Sciatic nerve (tissue), 2 donors: ENCODE data around the gene XRCC4. TPM values are rescaled to one million over a fixed set of nuclear protein-coding genes. Genes with fewer than 3 reads are reported as not detected.

ENCODE experiments used
- ATAC-seq: fragments of 200-7000 bp; cut with Tn5 transposase; one replicate; pipeline ENCODE4 v1.9.1; 2020; ENCODE audit warnings: mild to moderate bottlenecking, moderate library complexity
- DNase-seq: peaks from one replicate; pipeline ENCODE4 v3.0.0-alpha.2; 2020; ENCODE audit warnings: low spot score
- intact Hi-C: fragments of 100-400 bp; cut with DNase I; formaldehyde crosslinking; loops from one replicate; pipeline ENCODE4 v1.14.2; 2022
- total RNA-seq: library from RNA; stranded (reverse); fragmentation: NEBNext Ultra II Directional; extraction: Animal tissue kit (Norgen Biotek cat#: 25700); gene quantifications from one replicate; pipeline ENCODE4 v1.2.1, GENCODE V29; 2021
- donor health status: DM: no; HTN: no; CAD: no.
- donor health status: DM: no; HTN: no; CAD: no.

Gene XRCC4
- total RNA-seq, 1 donor from 2014 or later = 6.7 TPM

DNA sequence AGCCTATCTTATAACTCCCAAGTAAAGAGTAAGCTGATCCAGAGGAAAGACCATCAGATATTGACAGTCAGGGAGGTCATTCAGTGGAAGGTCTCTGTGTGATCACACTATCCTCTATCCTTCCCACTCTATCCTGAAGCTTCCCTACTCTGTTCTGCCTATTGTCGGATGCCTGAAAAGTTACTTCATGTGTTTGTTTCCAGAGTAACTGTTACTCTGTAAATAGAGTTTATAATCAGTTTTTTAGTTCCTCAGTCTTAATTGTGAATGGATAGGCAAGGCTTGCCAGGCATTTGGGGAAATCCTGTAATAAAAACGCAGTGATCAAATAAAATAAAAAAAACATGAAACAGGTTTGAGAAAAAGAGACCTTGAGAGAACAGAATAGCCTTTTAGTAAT is 79.8 kb downstream of the XRCC4 start:
- ATAC-seq (peak; percentile 32), DNase-seq (no peak)
- intact Hi-C loops = loop anchor here (5.0 kb wide), 1 partner anchor 1910 kb away; no protein-coding TSS in a partner anchor

DNA sequence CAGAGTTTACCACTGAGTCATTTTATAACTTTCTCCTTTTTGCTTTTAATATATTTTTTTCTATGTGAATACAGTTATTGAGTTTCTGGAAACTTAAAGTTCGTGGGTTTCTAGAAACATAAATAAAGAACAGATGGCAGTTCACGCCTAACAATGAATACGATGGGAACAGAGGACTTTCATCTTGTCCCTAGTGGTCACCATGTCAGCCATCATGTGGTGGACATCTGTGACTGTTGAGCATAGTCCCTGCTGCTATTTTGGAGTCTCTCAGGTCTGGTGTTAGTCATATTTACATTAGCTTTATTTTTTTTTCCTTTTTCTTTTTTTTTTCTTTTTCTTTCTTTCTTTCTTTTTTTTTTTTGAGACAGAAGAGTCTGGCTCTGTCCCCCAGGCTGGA is 85.3 kb downstream of the XRCC4 start:
- ATAC-seq = peak; percentile 61
- no peak for DNase-seq
- intact Hi-C loops = loop anchor here (2.0 kb wide), 1 partner anchor 14 kb away; no protein-coding TSS in a partner anchor

DNA sequence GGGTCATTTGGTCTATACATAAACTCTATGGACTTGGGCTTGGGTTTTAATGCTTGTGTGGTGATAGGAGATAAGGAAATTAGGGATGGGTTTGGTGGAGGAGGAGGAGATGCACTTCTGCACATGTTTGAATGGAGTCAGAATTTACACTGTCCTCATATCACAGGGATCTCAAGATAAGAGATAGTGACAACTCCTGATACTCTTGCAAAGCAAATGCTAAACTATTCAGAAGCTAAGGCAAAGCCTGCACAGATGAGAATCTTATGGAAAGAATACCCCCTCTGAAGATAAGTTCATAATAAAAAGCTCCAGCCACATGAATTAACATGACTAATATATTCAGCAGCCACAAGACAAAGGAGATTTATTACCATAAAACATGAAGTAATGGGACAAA is 90.2 kb downstream of the XRCC4 start:
- DNase-seq = no peak
- ATAC-seq = no peak
- intact Hi-C loops = no loop called here

DNA sequence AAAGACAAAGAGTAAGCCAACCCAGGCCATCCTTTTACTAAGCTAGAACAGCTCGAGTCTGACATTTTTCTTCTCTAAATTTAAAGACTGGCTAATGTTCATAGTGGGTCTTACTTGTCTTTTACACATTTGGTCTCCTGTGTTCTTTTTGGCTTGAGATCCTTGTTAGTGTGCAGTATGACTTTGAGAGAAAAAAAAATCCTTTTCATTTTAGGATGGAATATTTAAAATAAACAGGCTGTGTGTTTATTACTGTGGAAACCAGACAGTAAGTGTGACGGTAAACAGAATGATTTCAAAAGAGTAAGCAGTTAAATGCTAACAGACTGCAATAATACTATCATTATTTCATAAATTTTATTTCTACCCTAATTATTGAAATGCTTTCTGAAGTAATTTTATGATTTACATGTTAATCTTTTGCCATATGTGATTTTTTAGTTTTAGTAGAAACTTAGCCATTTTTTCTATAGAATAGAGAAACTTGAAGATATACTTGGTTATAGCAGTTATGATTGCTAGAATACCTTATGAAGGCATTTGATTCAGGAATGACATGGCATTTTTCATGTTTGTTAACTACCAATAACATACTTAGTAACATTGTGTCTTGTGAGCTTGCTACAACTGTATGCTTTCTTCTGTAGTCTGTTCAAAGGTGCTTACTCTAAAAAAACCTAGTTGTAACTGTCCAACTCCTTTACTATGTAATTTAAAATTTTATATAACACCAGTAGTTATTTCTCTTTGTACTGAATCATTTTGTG is 92.4 kb downstream of the XRCC4 start:
- DNase-seq (no peak), ATAC-seq (no peak)
- intact Hi-C loops = no loop called here

DNA sequence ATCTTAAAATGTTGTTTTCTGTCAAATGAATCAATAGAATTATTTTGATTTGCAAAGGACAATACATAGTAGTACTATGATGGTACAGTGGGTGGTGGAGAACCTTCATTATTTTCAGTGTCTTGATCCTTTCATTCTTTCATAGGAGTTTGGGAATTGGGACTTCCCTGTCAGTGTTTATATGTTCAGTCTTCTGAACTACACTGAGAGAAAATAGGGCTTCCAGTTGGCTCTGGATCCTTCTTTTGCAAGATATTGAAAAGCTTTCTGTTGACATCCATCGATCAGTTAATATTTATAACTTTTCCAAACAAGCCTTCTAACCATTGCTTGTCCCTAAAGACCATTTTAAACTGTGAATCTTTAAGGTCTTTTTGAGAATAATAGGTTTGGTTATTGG is 94.7 kb downstream of the XRCC4 start:
- DNase-seq = no peak
- ATAC-seq = no peak
- intact Hi-C loops = no loop called here

DNA sequence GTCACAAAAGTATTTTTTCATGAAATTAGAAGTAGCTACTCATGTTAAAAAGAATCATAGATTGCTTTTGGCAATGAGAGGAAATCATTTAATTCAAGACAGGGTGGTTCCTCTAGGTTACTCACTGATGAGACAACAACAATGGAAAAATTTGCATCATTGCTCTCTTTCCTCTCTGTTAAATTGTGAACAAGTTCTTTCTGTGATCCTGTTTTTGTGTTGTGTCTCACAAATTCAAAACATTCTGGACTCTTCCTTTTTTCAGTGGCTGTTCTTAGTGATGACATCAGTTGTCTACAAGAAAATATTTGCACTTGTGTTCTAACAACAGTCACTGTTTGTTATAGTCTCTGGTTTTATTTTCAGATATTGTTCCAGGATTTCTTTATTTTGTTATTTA is 95.3 kb downstream of the XRCC4 start:
- no peak for ATAC-seq
- DNase-seq = no peak
- intact Hi-C loops = no loop called here

DNA sequence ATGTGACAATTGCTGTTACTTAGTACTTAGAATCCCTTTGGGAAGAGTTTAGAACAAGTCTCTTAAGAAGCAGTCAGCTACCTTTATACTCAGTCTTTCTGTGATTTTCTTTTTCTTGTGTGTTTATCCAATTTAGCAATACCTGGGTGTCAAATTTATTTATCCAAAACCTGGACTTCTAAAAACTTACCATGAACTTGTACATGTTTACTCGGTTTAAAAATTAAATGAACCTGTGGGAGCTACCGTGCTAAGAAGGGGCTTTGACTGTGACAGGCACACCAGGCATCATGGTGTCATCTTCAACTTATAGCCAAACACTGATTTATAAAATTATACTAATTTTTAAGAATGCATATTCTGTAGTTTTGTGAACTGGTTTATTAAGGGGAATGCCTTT is 96.5 kb downstream of the XRCC4 start:
- intact Hi-C loops = no loop called here
- DNase-seq (no peak), ATAC-seq (no peak)

DNA sequence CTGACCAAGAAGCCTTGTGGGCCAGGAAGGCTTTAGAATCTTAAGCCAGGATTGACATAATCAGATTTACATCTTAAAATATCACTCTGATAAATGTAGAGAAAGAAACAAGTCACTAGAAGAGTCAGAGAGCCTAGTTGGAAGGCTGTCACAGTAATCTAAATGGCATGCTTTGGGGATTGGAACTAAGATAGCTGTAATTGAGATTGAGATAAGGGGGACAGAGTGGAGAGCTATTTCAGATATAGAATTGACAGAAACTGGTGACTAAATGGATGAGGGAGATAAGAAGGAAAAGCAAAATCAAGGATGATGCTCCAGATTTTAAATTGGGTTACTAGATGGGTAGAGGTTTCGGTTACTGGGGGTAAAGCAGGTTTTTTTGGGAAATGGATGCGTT is 100.5 kb downstream of the XRCC4 start:
- DNase-seq (no peak), ATAC-seq (no peak)
- intact Hi-C loops = no loop called here

DNA sequence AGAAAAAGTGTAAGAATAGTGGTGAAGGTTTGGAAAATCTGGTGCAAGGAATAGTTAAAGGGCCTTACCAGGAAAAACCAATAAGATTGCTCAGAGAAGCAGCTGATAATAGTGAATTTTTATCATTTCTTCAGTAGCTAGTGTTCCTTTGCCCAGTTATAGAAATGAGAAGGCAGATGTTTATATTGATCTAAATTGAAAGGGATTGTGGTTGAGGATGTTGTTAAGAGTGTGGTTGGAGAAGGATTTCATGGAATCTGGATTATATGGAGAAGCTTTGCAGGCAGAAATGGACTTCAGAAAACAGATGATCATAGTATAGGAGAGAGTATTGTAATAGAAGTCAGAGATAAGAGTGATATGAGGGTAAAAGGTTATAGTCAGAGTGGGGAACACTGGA is 102.6 kb downstream of the XRCC4 start:
- ATAC-seq = no peak
- intact Hi-C loops = no loop called here

DNA sequence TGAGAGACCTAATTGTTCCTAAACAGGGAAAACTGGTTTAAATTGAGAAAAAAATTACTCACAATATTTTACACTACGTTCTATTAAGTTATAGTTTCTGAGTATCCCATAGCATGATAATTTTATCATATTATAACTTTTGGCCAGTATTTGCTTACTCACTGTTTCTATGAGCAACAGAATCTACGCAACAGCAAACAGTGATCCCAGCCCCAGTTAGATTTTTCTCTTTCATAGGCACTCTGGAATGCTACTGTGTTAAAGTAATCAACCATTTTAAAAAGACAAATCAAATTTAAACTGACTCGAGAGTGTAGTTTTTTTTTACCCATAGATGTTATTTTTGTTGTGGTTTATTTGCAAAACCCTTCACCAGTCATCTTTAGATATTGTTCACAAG is 107.2 kb downstream of the XRCC4 start:
- ATAC-seq = no peak
- intact Hi-C loops = no loop called here
- DNase-seq = no peak

More for the DNA sequence above, 102.6 kb downstream of the XRCC4 start:
- DNase-seq = no peak

DNA sequence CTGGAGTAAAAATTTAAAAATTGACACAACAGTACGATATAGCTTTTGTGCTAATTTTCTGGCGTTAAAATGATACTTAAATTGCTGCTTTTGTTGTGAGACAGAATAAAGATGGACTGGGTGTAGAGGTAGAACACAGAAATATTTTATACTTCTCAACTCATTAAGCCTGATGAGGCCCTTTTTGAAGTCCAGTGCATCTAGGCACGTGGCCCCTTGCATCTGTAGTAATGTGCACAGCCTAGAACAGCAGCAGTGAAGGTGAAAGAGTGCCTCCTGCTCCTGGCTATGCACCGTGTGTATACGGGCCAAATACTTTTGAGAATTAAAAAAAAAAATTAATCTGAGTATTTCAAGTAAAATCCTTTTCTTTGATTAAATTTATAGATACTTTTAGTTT is 115.6 kb downstream of the XRCC4 start:
- ATAC-seq = no peak
- no peak for DNase-seq
- intact Hi-C loops = no loop called here

DNA sequence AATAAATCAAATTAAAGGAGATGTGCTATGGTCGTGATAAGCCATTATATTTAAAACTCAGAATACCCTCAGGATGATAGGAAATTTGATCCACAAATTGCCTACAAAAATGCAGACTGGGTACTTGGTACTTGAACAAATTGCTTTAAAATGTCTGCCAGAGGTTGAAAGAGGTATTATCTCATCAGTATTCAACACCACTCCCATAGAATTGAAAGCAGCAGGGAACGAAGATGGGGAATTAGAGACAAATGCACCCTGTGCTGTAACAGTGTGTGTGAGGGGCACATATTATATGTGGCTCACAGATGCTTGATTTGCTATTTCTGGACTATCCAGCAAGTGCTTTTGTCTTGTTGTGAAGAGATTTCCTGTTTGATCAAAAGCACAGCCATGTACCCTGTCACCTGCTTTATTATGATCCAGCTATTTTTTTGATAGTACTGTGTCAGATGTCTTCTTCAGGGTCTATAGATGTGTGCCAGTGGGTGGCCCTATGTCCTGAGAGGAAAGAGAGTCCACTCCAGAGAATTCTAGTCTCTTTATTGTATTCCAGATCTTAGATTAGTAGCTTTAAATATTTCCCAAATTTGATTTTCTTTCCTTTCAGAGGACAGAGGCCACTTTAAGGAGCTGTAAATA is 120.1 kb downstream of the XRCC4 start:
- ATAC-seq (no peak), DNase-seq (no peak)
- intact Hi-C loops = no loop called here

DNA sequence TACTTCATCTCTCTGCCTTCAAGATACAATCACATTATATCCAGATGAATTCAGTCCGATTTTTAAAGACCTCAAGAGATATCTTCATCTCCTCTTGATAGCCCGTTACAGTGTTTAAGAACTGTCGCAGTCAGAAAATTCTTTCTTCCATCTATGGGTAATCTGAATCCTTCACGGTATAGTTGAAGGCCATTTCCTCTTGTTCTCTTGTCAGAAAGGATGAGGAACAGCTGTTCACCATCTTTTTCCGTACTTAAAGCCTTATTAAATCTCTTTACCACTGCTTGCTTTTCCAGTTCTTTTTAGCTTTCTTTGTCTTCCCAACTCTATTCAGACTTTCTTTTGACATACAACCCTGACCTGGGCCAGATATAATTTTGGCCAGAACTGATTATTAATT is 121.8 kb downstream of the XRCC4 start:
- ATAC-seq (no peak), DNase-seq (no peak)
- intact Hi-C loops = no loop called here

DNA sequence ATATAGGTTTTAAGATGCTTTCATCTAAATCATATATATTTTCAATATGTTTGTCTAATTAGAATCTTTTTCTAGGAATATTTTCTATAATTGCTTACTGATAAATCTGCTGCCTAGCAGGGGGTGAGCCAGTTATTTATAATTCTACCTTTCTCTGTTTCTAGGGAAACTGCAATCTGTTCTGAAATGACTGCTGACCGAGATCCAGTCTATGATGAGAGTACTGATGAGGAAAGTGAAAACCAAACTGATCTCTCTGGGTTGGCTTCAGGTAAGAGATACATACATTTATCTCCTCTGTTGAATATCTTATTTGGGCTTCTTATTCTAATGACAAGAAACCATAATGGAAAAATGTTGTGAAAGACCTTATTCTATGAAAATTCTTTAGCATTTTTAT is 127.3 kb downstream of the XRCC4 start:
- ATAC-seq (no peak), DNase-seq (no peak)
- intact Hi-C loops = no loop called here

DNA sequence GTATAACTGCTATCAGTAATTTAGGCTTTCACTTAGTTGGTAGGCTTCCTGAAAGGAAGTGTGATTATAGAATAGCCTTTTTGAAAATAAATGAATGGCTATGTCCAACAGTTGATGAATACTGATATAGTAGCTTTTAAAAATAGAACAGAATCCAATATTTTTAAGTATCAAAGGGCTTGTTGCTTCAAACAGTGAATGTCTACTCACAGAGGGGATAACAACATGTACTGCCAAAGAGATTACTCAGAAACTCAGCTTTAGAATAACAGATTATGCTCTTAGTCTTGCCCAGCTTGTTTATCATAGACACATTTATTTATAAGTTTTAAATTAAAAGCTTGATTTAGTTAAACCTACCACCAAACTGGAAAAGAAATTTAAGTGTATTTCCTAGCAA is 132.6 kb downstream of the XRCC4 start:
- DNase-seq (no peak), ATAC-seq (no peak)
- intact Hi-C loops = no loop called here

DNA sequence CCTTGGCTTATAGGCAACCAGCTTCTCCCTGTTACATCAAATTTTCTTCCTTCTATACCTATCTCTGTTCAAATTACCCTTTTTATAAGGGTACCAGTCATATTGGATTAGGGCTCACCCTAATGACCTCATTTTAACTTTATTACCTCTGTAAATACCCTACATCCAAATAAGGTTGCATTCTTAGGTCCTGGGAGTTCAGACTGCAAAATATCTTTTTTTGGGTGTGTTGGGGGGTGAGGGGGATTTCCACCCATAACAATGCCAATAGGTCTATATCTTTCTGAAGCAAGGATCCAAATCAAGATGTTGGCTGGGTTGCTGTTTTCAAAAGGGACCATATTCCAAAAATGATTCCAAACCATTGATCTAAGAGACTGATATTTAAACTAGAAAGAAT is 141.7 kb downstream of the XRCC4 start:
- intact Hi-C loops = no loop called here

DNA sequence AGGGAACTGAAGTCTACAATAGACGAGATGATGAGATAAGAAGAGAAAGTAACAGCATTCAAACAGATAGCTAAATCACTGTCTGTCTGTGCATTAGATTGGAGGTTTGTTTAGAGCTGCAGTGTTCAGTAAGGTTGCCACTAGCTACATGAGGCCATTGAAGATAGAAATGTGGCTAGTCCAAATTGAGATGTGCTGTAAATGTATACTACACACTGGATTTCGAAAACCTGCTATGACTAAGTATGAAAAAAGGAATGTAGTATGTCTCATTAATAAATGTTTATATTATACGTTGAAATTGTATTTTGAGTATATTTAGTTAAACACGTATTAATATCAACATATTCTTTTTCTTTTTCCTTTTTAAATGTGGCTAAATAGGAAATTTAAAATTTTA is 142.1 kb downstream of the XRCC4 start:
- ATAC-seq = no peak
- intact Hi-C loops = no loop called here
- DNase-seq = no peak

More for the DNA sequence above, 141.7 kb downstream of the XRCC4 start:
- ATAC-seq (no peak), DNase-seq (no peak)

DNA sequence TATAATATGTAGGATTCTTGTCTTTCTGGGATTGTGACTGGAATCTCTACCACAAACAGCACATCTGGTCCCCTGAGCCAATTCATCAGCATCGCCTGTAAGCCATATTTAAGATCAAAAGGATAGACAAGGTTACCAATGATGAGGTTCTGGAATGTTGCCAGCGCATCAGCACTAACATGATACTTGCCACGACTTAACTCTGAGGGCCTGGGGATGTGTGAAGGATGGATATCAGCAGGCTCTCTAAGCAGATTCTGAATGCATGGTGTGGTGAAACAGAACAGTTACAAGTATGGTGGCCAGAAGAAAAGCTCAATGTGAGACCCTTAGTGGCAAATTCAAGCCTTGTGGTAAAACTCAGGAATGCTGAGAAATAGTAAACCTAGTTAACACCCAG is 143.0 kb downstream of the XRCC4 start:
- DNase-seq (no peak), ATAC-seq (no peak)
- intact Hi-C loops = no loop called here

DNA sequence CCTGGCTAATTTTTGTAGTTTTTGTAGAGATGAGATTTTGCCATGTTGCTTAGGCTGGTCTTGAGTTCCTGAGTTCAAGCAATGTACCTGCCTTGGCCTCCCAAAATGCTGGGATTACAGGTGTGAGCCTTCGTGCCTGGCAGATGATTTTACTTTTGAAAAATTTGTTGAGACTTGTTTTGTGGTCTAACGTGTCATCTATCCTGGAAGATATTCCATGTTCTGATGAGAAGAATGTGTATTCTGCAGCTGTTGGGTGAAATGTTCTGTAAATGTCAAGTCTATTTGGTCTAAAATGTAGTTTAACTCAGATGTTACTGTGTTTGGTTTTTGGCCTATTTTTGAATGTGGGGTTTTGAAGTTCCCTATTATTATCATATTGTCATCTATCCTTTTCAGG is 145.6 kb downstream of the XRCC4 start:
- intact Hi-C loops = no loop called here
- DNase-seq (no peak), ATAC-seq (no peak)

DNA sequence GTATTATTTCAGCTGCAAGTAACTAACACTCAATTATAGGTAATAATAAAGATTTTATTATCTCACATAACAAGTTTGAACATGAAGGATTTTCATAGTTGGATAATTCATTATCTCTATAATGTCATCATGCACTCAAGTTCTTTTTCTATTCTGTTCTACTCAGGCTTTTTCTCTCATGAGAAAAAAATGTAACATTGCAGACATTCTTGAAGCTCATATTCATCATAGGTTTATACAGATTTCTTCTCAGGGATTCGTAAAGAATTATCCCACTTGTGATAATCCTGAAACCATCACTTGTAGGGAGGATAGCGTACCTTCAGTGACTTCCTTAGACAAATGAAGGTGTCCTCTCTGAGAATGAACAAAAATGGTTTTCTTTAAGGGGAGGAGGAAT is 150.3 kb downstream of the XRCC4 start:
- ATAC-seq (no peak), DNase-seq (no peak)
- intact Hi-C loops = no loop called here

DNA sequence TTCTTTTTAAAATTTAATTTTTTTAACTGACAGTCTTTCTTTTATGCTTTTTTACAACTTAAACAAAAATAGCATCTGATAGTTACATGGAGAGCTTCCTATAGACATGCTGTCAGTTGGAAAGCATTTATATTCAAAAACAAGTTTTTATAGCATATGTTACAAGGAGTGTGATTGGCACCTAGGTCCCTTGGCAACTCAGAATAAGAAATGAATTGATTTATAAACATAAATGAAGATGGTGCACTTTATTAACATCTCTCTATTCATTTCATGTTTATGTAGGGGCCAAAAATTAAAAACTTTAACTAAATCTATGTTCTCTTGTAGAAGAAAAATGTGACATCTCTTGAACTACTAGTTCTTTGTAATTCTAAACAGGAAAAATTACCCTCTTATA is 153.2 kb downstream of the XRCC4 start:
- ATAC-seq = no peak
- intact Hi-C loops = no loop called here
- DNase-seq = no peak
